Lung (tissue), 12 donors: ENCODE data around the gene GIMAP2. TPM values are rescaled to one million over a fixed set of nuclear protein-coding genes. Genes with fewer than 3 reads are reported as not detected.
"Not testable (repeated sequence)": the region's sequence is repeated elsewhere in the genome, so short reads cannot be mapped to it uniquely, and the experiment has no call there.

ENCODE experiments used
- ATAC-seq: fragments of 200-7000 bp; cut with Tn5 transposase; one replicate; pipeline ENCODE4 v1.9.1; 2020; ENCODE audit warnings: moderate number of reproducible peaks; ENCODE audit not compliant: insufficient read depth, low FRiP score
- DNase-seq, 3 donors: peaks; one replicate each; pipeline ENCODE4 v3.0.0-alpha.2; 2013 to 2017
- H3K27ac ChIP-seq, 2 donors: one replicate each; pipeline ENCODE4 v1.5.1; 2013; ENCODE audit warnings: mild to moderate bottlenecking in 2 of 2, moderate library complexity in 2 of 2, control low read depth in 1 of 2, inconsistent platforms in 1 of 2, low read depth in 1 of 2, low read length in 1 of 2
- H3K27me3 ChIP-seq, 3 donors: one replicate each; pipeline ENCODE4 v1.5.1; 2013; ENCODE audit warnings: low read length in 2 of 3; ENCODE audit not compliant: control insufficient read depth in 3 of 3, insufficient read depth in 3 of 3
- H3K36me3 ChIP-seq, 4 donors: one replicate each; pipeline ENCODE4 v1.5.1; 2013; ENCODE audit warnings: low read length in 4 of 4, mild to moderate bottlenecking in 1 of 4, moderate library complexity in 1 of 4; ENCODE audit not compliant: control insufficient read depth in 4 of 4, insufficient read depth in 4 of 4
- H3K4me1 ChIP-seq, 5 donors: one replicate each; pipeline ENCODE4 v1.5.1; 2013; ENCODE audit warnings: low read length in 5 of 5, mild to moderate bottlenecking in 2 of 5, moderate library complexity in 1 of 5; ENCODE audit not compliant: control insufficient read depth in 5 of 5, insufficient read depth in 5 of 5
- H3K4me3 ChIP-seq: one replicate; pipeline ENCODE4 v1.5.1; 2013; ENCODE audit warnings: mild to moderate bottlenecking, control low read depth, moderate library complexity
- H3K9ac ChIP-seq, 2 donors: one replicate each; pipeline ENCODE4 v1.5.1; 2013; ENCODE audit warnings: low read length in 2 of 2, control low read depth in 1 of 2; ENCODE audit not compliant: insufficient read depth in 1 of 2
- H3K9me3 ChIP-seq, 4 donors: one replicate each; pipeline ENCODE4 v1.5.1; 2013; ENCODE audit warnings: low read length in 3 of 4, mild to moderate bottlenecking in 1 of 4, moderate library complexity in 1 of 4; ENCODE audit not compliant: control insufficient read depth in 4 of 4, insufficient read depth in 3 of 4
- WGBS, 2 donors: extraction: QIAGEN DNeasy Blood & Tissue Kit; methylation state at CpG; one replicate each; pipeline ENCODE4 v1.1.7; 2013; 5-methylcytosine and 5-hydroxymethylcytosine counted together
- polyA plus RNA-seq, 2 donors: library from polyadenylated mRNA; stranded (reverse); fragments of 200-250 nt; gene quantifications; one replicate each; pipeline ENCODE4 v1.2.1, GENCODE V29; 2013
- total RNA-seq, 2 donors: library from RNA; depleted of rRNA in 1 of 2; stranded (reverse); fragments of >200 nt in 1 of 2; gene quantifications; one replicate each; pipeline ENCODE4 v1.2.1, GENCODE V29; 2014 to 2021
- TF ChIP-seq, protein P1 (sequence below): IDR thresholded peaks from 2 replicates; pipeline ENCODE4 v1.5.1; 2012; ENCODE audit warnings: mild to moderate bottlenecking; ENCODE audit errors: control extremely low read depth, extremely low read depth
- donor health status: control.
- donor health status: control.
- donor health status: Bipolar disorder and iron deficiency.
- donor health status: healthy.
- donor health status: DM: yes; HTN: yes; CAD: no.

The GIMAP2 gene
- total and polyA plus RNA-seq, 4 donors = 10.7 to 24.9 (median 18.1) TPM

DNA sequence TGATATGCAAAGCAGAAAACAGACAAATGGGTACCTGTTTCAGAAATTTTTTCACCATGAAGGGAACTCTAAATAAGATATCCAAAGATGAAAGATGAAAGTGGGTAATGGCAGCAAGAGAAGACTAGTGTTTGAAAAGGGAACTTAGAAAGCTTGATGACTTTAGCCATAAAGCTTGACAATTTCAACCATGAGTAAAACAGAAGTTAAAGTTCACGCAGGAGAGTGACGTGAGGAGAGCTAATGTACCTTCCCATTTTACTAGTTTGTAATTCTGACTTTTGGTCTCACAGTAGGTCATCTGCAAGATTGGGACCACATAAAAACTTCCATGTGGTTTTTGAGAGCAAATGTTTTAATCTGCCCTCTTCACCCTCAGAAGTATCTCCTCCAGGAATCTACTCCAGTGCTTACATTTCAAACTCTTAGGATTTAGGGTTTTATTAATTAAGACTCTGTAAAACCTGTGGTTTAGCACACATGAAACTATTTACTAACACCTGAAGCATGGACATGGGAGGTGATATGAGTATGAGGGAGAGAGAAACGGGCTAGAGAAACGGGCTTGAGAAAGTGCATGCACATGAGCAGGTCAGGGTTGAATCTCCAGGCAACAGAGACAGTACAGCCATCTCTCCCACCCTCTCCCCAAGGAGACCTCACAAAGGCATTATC, 24.4 kb upstream of the GIMAP2 start:
- TF ChIP-seq, protein P1, sequence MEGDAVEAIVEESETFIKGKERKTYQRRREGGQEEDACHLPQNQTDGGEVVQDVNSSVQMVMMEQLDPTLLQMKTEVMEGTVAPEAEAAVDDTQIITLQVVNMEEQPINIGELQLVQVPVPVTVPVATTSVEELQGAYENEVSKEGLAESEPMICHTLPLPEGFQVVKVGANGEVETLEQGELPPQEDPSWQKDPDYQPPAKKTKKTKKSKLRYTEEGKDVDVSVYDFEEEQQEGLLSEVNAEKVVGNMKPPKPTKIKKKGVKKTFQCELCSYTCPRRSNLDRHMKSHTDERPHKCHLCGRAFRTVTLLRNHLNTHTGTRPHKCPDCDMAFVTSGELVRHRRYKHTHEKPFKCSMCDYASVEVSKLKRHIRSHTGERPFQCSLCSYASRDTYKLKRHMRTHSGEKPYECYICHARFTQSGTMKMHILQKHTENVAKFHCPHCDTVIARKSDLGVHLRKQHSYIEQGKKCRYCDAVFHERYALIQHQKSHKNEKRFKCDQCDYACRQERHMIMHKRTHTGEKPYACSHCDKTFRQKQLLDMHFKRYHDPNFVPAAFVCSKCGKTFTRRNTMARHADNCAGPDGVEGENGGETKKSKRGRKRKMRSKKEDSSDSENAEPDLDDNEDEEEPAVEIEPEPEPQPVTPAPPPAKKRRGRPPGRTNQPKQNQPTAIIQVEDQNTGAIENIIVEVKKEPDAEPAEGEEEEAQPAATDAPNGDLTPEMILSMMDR = no peak
- H3K36me3 ChIP-seq = no peaks in the 10 kb centered on the region
- DNase-seq = no peak
- ATAC-seq = no peak
- peaks cover 0 to 8% (median 3%) of the 10 kb centered on the region in 4 donors for H3K9me3 ChIP-seq
- H3K27me3 ChIP-seq = no peaks in the 10 kb centered on the region
- H3K9ac ChIP-seq = no peak overlapping the region
- H3K27ac ChIP-seq = no peak overlapping the region
- 80 to 85% methylated on average over 4 of the region's 4 CpGs for WGBS, 2 donors
- no peak overlapping the region for H3K4me3 ChIP-seq
- H3K4me1 ChIP-seq = peaks cover 0 to 4% (median 0%) of the 10 kb centered on the region in 5 donors

DNA sequence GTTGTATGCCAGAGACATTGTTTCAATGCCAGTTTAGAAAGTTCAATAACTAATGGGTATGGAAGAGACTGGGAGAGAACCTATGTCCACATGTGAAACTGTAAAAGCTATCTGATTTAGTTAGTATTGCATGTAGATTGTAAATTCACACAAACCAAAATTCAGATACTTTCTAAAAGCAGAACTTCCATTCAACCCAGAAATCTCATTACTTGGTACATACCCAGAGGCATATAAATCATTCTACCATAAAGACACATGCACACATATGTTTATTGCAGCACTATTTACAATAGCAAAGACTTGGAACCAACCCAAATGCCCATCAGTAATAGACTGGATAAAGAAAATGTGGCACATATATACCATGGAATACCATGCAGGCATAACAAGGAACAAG, 22.7 kb upstream of the GIMAP2 start:
- not testable (repeated sequence) for H3K36me3 ChIP-seq, DNase-seq, H3K9me3 ChIP-seq, H3K4me3 ChIP-seq, H3K9ac ChIP-seq, H3K4me1 ChIP-seq, H3K27ac ChIP-seq, ATAC-seq, H3K27me3 ChIP-seq

DNA sequence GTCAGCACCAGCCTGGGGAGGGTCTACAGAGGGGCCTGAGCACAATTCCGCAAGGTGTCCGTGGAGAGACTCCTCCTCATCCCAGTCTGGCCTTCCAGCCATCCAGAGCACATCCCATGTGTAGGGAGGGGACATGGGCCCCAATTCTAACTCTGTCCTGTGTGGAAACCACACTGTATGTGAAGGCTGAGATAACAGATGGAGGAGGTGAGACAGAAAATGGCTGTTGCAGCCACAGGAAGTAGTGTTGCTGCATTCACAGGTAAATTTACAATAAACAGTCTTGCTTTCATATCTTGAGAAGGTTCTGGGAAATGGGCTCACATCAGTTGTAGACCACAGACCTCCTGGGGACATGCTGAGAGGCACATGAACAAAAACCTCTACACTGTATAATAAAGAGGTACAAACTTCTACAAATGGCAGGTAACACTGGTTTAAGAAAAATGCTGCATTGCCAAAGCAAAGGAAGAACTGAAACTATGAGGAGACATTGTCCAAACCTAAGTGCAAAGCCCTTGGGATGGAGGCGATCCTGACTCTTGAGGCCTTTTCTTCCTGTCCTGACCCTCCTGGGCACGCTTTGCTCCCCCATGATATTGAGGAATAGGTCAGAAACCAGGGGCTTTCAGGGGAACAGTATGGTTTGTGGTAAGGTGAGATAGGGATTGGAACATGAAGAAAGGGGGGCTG, 21.6 kb upstream of the GIMAP2 start:
- Histone ChIP-seq H3K4me3 (no peak overlapping the region), H3K9ac (no peak overlapping the region), H3K36me3 (no peaks in the 10 kb centered on the region), H3K27ac (no peak overlapping the region), H3K27me3 (no peaks in the 10 kb centered on the region), H3K9me3 (peaks cover 0 to 6% (median under 1%) of the 10 kb centered on the region in 4 donors), H3K4me1 (peaks cover 0 to 4% (median 0%) of the 10 kb centered on the region in 5 donors)
- DNase-seq (no peak), ATAC-seq (no peak)
- 78 to 95% methylated on average over 4 of the region's 4 CpGs for WGBS, 2 donors
- TF ChIP-seq, protein P1 = no peak

DNA sequence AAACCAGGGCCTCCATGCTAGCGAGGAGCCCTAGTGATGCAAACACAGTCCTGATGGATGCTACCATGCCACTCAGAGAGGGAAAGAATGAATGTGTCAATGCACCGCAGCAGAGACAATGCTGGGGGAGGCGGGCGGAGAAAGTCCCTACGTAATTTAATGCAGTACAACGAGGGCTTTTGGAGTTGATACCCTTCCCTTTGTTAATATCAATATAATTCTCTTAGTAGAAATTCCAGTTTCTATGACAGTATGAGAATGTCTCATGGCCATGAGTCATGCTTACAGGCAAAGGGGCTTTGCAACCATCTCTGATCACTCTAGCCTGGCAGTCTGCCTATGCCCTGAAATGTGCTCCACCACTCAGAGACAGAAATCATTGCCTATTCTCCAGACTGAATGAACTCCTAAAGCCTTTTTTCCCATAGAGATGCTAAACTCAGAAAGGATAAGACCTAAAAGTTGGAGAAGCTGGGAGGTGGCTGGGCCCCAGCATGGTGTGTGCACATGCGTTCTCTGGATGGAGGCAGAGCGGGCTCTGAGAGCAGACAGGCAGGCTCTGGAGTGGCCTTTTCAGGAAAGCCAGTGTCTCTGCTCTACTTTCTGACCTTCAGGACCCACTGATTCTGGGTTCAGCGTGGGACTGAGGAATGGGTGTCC, 20.3 kb upstream of the GIMAP2 start:
- peaks cover 0 to 4% (median 0%) of the 10 kb centered on the region in 5 donors for H3K4me1 ChIP-seq
- H3K4me3 ChIP-seq = no peak overlapping the region
- ATAC-seq = no peak
- no peak overlapping the region for H3K9ac ChIP-seq
- WGBS, 2 donors = 92 to 98% methylated on average over 9 of the region's 9 CpGs
- H3K27ac ChIP-seq = peak overlapping the region in 1 of 2 donors; percentile 42
- peaks cover 0 to 4% (median 1%) of the 10 kb centered on the region in 4 donors for H3K9me3 ChIP-seq
- no peak for DNase-seq
- TF ChIP-seq, protein P1 = no peak
- no peaks in the 10 kb centered on the region for H3K36me3 ChIP-seq
- H3K27me3 ChIP-seq = no peaks in the 10 kb centered on the region
